Fibroblast of villous mesenchyme (primary cell): Measurements from ENCODE around the gene SLC12A7. TPM values are rescaled to one million over a fixed set of nuclear protein-coding genes. Genes with fewer than 3 reads are reported as not detected.

Source experiments
- DNase-seq: peaks from one replicate; pipeline ENCODE4 v3.0.0-alpha.2; 2010; ENCODE audit warnings: low read depth
- H3K4me3 ChIP-seq: 2 replicates; pipeline ENCODE4 v1.5.1; 2011; ENCODE audit warnings: low read depth, mild to moderate bottlenecking, low read length
- total RNA-seq: library from RNA; depleted of rRNA; stranded (reverse); fragments of >200 nt; gene quantifications from 2 replicates; pipeline ENCODE4 v1.2.3, GENCODE V29; 2012
- TF ChIP-seq, protein P1 (sequence below): IDR thresholded peaks from 2 replicates; pipeline ENCODE4 v1.5.1; 2012; ENCODE audit warnings: low read depth, mild to moderate bottlenecking, low read length; ENCODE audit not compliant: insufficient read depth

Gene SLC12A7
- total RNA-seq, 1 donor: 9.5 TPM

DNA sequence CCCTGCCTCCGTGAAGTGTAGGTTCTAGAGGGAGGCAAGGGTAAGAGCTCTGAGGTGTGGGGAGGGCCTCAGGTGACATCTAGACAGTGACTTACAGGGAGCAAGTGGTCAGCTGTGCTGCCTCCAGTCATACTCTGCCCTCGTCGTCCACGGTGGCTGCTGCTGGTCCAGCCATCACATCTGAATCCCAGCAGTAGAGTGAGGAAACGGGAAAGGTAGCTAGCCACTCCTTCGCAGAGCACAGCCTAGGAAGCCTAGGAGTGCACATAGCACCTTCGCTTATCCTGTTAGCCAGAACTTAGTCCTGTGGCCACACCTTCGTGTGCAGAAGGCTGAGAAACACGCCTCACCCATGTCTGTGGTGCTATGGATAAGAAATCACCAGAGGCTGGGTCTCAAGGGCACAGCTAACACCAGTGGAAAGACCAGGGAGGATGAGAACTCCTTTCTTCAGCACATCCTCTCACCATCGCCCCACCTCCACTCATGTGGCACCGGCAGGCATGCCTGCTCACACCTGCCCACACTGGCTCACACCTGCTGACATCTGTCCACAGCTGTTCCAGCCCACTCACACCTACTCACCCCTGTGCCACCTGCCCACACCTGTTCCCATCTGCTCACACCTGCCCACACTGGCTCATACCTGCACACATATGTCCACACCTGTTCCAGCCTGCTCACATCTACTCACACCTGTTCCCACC, 45.0 kb upstream of the SLC12A7 start:
- TF ChIP-seq, protein P1, sequence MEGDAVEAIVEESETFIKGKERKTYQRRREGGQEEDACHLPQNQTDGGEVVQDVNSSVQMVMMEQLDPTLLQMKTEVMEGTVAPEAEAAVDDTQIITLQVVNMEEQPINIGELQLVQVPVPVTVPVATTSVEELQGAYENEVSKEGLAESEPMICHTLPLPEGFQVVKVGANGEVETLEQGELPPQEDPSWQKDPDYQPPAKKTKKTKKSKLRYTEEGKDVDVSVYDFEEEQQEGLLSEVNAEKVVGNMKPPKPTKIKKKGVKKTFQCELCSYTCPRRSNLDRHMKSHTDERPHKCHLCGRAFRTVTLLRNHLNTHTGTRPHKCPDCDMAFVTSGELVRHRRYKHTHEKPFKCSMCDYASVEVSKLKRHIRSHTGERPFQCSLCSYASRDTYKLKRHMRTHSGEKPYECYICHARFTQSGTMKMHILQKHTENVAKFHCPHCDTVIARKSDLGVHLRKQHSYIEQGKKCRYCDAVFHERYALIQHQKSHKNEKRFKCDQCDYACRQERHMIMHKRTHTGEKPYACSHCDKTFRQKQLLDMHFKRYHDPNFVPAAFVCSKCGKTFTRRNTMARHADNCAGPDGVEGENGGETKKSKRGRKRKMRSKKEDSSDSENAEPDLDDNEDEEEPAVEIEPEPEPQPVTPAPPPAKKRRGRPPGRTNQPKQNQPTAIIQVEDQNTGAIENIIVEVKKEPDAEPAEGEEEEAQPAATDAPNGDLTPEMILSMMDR: no peak

DNA sequence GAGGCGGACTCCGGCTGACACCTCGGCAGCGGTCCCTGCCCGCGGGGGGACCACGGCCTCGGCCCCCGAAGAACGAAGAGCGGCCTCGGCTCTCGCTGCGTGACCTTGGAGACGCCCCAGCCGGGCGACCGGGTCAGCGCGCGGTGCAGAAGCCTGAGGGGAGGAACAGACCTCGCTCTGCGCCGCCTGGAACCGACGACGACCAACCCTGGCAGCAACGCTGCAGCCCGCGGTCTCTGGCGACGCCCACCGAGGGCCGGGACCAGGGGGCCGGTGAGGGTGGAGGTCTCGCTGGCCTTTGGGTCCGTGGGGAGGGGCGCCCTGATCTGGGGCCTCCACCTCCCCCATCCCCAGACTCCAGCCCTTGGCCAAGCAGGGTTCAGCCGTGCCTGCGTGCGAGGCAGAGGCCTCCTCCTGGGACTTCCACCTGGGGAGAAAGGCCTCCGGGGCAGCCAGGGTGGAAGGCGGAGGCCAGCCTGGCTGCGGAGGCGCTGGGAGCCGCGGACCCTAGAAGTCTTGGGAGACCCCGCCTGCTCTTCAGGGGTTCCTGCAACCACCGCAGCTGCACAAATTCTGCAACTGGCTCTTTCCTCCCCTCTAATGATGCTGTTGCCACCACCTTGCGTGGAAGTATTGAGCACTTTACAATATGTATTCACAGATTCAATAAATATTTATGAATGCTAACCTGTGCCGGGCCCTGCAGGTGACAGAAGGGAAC, 44.3 kb upstream of the SLC12A7 start:
- DNase-seq: no peak
- TF ChIP-seq, protein P1: no peak
- no peak overlapping the region for H3K4me3 ChIP-seq

More for the DNA sequence above, 45.0 kb upstream of the SLC12A7 start:
- no peak overlapping the region for H3K4me3 ChIP-seq
- DNase-seq: no peak

DNA sequence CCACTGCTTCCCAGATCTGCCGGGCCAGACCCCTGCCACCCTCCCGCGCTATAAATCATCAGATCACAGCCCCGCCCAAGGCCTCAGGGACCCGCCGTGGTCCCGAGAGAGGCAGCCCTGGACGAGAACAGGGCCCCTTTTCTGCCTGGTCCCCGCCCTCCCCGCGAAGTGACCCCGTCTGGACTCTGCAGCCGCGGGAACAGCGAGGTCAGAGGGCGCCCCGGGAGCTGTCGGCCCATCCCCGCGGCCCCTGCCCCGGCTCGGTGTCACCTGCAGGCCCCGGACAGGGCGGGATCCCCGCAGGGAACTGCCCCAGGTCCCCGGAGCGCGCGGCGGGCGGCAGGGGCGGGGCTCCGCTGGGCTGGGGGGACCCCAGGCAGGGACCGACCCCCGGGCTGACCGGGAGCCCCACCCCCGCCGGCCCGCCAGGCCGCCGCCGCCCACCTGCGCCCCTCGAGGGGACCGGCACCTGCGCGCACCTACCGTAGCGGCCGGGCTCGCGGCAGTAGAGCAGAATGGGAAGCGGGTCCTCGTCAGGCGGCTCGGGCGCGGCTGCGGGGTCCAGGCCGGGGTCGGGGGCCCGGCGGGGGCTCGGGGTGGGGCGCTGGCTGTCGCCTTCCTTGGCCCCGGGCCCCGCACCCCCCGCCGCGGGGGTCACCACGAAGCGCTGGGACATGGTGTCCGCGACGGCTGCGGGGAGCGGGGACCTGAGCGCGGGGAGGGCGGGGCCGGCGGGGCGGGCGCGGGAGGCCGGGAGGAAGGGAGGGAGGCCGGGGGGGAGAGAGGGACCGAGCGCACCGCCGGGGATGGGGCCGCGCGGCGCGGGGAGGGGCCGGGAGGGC, 43.5 kb upstream of the SLC12A7 start:
- TF ChIP-seq, protein P1: no peak
- H3K4me3 ChIP-seq: no peak overlapping the region
- DNase-seq: no peak

DNA sequence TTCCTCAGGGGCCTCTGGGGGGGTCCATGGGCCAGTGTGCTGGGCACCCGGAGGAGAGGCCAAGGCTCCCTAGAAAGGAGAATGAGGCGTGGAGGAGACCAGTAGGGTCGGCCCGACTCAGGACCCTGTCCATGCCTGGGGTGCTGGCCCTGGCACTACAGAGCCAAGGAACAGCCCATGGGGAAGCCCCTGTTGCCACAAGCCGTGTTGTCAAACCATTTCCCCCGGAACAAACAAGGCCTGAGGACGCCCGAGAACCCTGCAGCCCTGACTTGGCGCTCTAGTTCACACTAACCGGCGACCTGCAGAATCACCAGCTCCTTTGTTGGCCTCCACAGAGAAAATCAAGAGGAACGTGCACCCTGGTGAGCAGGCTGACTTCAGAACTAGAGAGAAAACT, 41.6 kb upstream of the SLC12A7 start:
- TF ChIP-seq, protein P1: no peak

DNA sequence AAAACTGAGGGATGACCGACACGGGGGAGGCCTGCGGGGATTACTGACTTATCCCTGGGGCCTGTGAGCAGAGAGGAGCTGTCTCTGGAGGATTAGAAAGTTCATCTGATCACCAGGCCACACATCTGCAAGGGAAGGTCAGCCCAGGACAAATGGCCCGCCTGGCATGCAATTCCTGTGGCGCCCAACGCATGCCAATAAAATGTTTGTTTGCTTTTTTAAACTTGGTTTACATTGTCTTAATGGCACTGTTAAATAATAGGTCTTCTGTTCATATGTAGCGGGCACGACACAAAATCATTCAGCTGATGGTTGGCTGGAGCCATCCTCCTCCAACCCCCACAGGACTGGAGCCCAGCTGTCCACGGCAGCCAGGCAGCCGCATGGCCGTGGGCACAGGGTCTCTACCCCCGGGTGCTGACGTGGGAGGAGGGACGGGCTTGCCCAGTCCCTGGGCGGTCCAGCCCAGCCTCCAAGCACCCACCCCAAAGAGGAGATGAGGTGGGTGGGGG, 41.0 kb upstream of the SLC12A7 start:
- no peak overlapping the region for H3K4me3 ChIP-seq
- DNase-seq: peak; percentile 39
- TF ChIP-seq, protein P1: no peak

More for the DNA sequence above, 41.6 kb upstream of the SLC12A7 start:
- no peak overlapping the region for H3K4me3 ChIP-seq
- no peak for DNase-seq

DNA sequence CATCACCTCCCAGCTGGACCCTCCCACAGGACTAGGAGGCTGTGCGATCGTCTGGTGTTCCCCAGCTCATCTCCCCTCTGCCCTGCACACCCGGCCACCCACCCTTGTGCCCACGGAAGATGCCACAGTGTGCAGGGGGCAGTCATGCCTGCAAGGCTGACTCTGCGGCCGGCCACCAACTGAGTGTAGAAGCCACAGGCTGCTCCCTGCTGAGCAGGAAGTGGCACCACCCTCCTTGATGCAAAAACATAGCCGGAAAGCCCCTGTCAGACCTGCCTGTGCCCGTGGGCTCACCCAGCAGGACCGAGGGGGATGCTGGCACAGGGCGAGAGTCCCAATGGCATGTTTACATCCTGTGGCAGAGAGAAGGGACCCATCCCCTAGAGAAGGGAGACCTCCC, 40.3 kb upstream of the SLC12A7 start:
- H3K4me3 ChIP-seq: no peak overlapping the region
- no peak for DNase-seq
- TF ChIP-seq, protein P1: no peak
